GM10248 (cell line): ENCODE measurements around the gene TLCD3A.

Experiments
- CTCF ChIA-PET: fragments of 300-600 bp; sonication (Branson Sonifier 250); formaldehyde crosslinking; extraction: SDS; loops from one replicate; lab custom pipeline; 2021; ENCODE audit warnings: antibody characterized with exemption; lab: Yijun Ruan, JAX
- POLR2A ChIA-PET: fragments of 350-650 bp; sonication (Branson Sonifier 250); formaldehyde crosslinking; extraction: SDS; loops from one replicate; lab custom pipeline; 2020; ENCODE audit warnings: antibody characterized with exemption; lab: Yijun Ruan, JAX
- DNase-seq: peaks from one replicate; pipeline ENCODE4 v3.0.0; 2012; ENCODE audit errors: extremely low spot score
- TF ChIP-seq, protein P1 (sequence below): IDR thresholded peaks from 2 replicates; pipeline ENCODE4 v1.5.1; 2012; ENCODE audit warnings: mild to moderate bottlenecking, low read depth; ENCODE audit errors: extremely low read depth, missing control alignments, control extremely low read depth

The TLCD3A gene

DNA sequence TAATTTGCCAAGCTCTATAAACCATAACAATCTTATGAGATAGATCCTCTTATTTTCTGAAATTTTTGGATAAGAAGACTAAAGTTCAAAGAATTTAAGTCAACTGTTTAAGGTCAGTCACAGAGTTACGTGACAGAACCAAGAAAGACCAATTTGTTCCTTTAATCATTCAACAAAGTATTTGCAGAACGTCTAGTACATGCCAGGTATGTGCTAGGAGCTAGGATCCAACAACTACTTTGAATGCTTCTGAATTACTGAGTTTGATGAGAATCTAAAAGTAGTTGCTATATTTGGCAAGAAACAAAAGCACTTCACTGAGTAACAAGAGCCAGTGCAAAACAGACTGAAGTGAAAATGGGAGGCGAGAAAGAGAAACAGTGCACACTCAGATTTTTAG, 34.7 kb downstream of the TLCD3A start:
- ChIA-PET POLR2A (no interaction called here), CTCF (interaction anchor here (0.8 to 1.5 kb wide), 4 partner anchors 11 to 33 kb away, joined by 3 to 5 read pairs (median 4); partner anchors contain the start of genes GLOD4 and MRM3)
- no peak for DNase-seq
- TF ChIP-seq, protein P1, sequence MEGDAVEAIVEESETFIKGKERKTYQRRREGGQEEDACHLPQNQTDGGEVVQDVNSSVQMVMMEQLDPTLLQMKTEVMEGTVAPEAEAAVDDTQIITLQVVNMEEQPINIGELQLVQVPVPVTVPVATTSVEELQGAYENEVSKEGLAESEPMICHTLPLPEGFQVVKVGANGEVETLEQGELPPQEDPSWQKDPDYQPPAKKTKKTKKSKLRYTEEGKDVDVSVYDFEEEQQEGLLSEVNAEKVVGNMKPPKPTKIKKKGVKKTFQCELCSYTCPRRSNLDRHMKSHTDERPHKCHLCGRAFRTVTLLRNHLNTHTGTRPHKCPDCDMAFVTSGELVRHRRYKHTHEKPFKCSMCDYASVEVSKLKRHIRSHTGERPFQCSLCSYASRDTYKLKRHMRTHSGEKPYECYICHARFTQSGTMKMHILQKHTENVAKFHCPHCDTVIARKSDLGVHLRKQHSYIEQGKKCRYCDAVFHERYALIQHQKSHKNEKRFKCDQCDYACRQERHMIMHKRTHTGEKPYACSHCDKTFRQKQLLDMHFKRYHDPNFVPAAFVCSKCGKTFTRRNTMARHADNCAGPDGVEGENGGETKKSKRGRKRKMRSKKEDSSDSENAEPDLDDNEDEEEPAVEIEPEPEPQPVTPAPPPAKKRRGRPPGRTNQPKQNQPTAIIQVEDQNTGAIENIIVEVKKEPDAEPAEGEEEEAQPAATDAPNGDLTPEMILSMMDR: no peak

DNA sequence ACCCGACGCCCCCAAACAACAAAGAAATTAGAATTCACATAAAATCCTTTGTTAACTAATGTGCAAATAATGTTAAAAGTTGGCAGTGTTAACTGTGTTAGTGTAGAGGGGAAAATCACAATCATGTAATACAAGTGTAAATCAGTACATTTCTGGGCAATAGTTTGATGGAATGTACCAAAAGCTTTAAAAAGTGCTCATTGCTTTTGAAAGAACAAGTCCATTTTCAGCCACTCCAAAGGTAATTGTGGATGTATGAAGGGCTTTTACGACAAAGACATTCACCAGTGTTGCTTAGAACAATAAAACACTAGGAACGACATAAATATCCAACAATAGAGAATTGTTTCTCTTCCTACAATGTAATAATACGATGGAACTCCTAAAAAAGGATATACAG, 40.6 kb downstream of the TLCD3A start:
- ChIA-PET POLR2A (no interaction called here), CTCF (no interaction called here)
- DNase-seq: no peak
- TF ChIP-seq, protein P1: no peak

DNA sequence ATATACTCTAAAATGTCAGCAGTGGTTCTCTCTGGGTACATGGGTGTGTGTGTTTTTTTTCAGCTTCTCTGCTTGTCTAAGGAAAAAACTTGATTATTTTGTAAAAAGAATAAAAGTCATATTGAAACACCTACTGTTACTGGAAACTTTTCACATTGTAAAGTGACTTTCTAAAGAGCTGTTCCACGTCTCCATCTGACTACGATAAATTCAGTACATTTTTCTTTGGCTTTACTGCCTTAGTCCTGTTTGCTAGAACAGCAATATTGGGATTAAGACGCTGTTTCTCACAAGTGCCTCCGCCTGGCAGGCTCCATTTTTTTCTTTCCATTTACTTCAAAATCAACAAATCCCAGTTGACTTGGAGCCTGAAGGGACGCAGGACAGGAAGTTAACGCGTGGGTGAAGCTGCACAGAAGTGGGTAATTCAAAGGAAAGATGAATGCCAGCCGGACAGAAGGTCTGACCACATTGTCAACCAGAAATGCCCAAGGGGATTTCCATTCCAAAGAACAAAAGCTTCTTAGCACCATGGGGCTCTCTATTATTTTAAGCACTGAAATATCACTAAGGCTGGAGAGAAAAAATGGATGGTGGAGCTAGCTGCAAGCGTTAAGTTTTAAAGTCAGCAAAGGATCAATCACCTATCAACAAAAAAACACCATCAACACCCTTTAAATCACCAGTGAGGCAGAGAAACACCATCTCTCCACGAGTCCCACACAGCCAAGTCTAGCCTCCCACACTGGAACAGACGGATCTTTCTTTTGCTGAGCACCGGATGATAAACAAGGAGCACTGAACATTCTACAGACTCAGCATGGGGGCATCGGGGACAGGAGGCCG, 41.3 kb downstream of the TLCD3A start:
- POLR2A ChIA-PET: no interaction called here
- DNase-seq: no peak
- TF ChIP-seq, protein P1: no peak
- CTCF ChIA-PET: no interaction called here

DNA sequence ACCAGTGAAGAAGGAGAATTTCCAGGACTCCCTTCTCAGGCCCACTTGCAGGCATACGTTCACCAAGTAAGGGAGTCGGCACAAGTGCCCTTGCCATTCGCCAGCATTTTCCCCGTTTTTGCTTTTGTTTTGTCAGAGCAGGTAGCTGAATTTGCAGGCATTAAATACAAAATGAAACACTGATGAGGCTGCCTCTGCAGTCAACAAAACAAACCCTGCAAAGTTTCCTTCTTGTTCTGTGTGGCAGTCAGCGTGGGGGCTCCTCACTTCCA, 41.9 kb downstream of the TLCD3A start:
- no peak for DNase-seq
- POLR2A ChIA-PET: no interaction called here
- CTCF ChIA-PET: no interaction called here
- TF ChIP-seq, protein P1: no peak

DNA sequence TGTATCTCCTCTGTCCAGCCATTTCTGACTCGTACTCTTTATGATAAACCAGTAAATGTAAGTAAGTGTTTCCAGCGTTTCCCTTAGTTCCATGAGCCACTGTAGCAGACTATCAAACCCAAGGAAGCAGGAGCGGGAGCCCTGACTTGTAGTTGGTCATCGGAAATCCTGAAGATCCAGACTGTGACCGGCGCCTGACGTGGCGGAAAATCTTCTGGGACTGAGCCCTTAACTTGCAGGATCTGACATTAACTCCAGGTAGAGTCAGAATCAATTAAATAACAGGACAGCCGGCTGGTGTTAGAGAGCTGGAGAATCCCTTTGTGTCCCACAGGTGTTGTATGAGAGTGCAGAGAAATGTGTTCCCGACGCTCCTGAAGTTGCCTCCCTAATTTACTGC, 45.7 kb downstream of the TLCD3A start:
- CTCF ChIA-PET: interaction anchor here (1.1 kb wide), 2 partner anchors 12 to 36 kb away, joined by 3 to 5 read pairs; no protein-coding TSS in a partner anchor
- TF ChIP-seq, protein P1: no peak
- no peak for DNase-seq
- POLR2A ChIA-PET: no interaction called here

DNA sequence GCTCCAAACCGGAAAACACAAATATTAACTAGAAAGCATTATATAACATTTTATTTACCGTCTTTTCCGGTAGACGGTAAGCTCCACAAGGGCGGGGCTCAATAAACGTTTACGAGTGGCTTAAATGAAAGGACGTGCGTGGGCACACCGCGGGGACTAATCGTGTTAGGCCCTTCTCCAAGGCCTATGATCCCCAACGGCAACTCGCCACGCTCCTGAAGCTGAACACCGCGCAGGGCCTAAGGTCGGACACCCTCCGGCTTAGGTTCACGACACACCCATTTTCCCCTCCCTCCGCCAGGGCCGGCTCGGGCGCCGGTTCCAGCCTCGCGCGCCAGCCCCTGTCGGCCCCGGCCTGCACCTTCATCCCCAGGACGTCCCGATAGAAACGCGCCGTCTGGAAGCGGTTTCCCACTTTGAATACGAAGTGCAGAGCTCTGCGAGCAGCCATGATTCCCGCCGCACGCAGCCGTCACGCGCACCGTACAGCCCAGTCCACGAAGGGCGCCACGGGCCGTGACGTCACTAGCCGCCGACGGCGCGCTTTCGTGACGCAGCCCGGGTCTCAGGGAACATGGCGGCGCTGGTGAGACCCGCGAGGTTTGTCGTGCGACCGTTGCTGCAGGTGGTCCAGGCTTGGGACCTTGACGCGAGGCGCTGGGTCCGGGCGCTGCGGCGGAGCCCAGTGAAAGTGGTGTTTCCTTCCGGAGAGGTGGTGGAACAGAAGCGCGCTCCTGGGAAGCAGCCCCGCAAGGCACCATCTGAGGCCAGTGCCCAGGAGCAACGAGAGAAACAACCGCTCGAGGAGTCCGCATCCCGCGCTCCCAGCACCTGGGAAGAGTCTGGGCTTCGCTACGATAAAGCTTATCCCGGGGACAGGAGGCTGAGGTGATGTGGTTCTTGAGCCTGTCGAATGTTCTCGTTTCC, 49.7 kb downstream of the TLCD3A start, which contains the start of the genes GLOD4 and MRM3:
GLOD4 (minus strand) TSS at position 476 of the 927 bp plus-strand sequence; CDS start at position 451, 25 bp downstream.
MRM3 (plus strand) TSS at position 549 of the 927 bp plus-strand sequence; CDS start at position 575, 26 bp downstream.
- DNase-seq: peak; percentile 98
- TF ChIP-seq, protein P1: no peak
- ChIA-PET POLR2A (interaction anchor here (0.6 kb wide), 1 partner anchor 39 kb away, joined by 3 read pairs; no protein-coding TSS in a partner anchor), CTCF (interaction anchor here (1.0 to 3.4 kb wide), 9 partner anchors 11 to 217 kb away, joined by 3 to 15 read pairs (median 3); partner anchors contain the start of genes GEMIN4 and TIMM22)
